ENCODE results near the gene PAX7.
"Not testable (repeated sequence)": the region's sequence is repeated elsewhere in the genome, so short reads cannot be mapped to it uniquely, and the experiment has no call there.

DNA sequence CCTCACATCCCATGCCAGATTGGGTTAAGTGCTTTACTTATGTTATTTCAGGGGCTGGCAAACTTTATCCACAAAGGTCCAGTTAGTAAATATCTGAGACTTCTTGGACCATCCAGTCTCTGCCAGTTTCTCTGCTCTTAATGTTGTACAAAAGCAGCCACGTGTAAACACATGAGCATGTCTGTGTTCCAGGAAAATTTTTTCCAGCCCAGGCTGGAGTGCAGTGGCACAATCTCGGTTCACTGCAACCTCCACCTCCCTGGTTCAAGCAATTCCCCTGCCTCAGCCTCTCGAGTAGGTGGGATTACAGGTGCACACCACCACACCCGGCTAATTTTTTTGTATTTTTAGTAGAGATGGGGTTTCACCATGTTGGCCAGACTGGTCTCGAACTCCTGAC, 136.9 kb downstream of the PAX7 start:
- TF ChIP-seq, protein P1, sequence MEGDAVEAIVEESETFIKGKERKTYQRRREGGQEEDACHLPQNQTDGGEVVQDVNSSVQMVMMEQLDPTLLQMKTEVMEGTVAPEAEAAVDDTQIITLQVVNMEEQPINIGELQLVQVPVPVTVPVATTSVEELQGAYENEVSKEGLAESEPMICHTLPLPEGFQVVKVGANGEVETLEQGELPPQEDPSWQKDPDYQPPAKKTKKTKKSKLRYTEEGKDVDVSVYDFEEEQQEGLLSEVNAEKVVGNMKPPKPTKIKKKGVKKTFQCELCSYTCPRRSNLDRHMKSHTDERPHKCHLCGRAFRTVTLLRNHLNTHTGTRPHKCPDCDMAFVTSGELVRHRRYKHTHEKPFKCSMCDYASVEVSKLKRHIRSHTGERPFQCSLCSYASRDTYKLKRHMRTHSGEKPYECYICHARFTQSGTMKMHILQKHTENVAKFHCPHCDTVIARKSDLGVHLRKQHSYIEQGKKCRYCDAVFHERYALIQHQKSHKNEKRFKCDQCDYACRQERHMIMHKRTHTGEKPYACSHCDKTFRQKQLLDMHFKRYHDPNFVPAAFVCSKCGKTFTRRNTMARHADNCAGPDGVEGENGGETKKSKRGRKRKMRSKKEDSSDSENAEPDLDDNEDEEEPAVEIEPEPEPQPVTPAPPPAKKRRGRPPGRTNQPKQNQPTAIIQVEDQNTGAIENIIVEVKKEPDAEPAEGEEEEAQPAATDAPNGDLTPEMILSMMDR (IDR thresholded peaks at IDR 0.05): not testable (repeated sequence)
- not testable (repeated sequence) for TF ChIP-seq POLR2A (IDR thresholded peaks at IDR 0.05)
